DMS79 treated with DMSO at 0.1 percent for 48 hours (cell line): ENCODE results near the gene CD59.
A peak's percentile ranks its signal among the peaks of the same experiment; 100 is the strongest.
"Not testable (repeated sequence)": the region's sequence is repeated elsewhere in the genome, so short reads cannot be mapped to it uniquely, and the experiment has no call there.

ENCODE experiments used
- DNase-seq: peaks from one replicate; lab custom pipeline; 2025; lab: John Stamatoyannopoulos, UW

CD59 gene

DNA sequence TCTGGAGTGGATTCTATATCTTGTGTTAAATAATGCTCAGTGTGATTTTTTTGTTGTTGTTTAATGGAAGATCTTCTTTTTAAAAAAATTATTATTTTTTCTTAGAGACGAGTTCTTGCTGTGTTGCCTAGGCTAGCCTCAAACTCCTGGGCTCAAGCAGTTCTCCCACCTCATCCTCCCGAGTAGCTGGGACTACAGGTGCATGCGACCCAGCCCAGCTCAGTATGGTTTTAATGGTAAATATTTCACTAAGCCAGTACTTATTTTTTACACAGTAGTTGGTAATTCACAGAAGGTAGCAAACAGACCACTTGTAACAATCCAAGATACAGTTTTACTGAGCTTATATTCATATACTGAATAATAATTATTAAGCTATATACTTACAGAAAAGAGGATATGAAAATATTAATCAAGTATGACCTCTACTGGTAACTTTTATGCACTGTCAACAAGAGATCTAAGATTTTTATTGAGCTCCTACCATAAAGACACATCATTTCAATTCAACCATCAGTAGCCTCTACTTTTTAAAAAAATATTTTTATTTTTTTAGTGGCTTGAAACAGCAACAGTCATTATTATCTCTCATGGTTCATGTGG, 6.1 kb upstream of the CD59 start:
- peak; percentile 37 for DNase-seq

DNA sequence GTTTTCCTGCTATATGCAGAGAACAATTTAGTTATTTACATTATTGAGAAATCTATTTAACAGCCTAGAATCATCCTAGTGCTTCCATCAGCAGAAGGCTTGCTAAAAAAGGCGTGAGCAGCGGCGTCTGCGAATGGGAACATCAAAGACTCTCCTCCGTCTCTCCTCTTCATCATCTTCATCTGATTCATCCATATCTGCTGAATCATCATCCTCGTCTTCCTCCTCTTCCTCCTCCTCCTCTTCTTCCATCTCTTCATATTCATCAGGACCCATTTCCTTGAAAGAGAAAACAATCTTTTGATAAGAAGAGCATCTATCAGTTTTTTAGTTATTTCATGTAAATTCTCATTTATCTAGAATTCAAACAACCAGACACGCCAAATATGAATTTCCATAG, 5.6 kb upstream of the CD59 start:
- DNase-seq = no peak

DNA sequence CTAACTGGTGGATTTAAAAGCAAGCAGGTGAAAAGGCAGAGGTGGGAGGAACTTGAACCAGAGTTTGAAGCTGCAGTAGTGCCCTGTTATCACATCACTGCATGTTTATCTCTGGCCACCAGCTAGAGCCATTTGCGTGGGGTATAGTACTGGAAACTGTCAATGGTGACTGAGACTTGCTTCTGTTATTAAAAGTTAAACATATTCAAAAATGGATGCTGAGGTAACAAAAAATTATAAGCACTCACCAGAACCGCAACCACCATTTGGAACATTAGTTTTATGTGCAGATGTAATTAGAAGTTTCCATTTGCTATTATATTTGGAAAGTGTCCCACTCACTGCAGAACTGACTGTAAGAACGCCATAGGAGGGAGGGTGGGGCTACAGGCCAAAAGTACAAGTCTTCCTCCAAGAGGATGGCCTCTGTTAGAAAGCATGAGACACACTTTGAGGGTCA, 1.2 kb upstream of the CD59 start:
- DNase-seq = no peak

DNA sequence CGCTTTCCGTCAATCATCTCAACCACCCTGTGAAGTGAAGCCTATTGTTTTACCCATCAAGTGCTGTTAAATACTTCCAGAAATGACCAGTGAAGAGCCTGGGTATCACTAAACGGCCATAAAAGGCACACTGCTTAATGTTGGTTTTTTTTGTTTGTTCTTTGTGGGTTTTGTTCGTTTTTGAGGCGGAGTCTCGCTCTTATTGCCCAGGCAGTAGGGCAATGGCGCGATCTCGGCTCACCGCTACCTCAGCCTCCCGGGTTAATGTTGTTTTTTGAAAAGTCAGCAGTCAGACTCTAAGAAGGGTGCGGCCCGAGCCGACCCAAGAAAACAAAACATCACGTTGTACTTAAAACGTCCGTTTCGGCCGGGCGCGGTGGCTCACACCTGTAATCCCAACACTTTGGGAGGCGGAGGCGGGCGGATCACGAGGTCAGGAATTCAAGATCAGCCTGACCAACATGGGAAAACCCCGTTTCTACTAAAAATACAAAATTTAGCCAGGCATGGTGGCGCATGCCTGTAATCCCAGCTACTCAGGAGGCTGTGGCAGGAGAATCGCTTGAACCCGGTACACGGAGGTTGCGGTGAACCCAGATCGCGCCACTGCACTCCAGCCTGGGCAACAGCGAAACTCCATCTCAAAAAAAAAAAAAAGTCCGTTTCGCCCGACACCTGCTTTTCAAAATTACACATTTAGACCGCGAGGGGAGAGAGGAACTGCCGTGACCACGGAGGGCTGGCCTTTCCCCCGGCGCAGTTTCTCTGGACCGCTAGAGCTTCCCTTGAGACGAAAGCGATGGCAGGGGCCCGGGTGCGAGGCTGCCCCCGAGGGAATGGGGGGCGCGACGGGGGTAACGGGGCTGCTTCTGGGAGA, 714 bp downstream of the CD59 start:
- peak; percentile 46 for DNase-seq

DNA sequence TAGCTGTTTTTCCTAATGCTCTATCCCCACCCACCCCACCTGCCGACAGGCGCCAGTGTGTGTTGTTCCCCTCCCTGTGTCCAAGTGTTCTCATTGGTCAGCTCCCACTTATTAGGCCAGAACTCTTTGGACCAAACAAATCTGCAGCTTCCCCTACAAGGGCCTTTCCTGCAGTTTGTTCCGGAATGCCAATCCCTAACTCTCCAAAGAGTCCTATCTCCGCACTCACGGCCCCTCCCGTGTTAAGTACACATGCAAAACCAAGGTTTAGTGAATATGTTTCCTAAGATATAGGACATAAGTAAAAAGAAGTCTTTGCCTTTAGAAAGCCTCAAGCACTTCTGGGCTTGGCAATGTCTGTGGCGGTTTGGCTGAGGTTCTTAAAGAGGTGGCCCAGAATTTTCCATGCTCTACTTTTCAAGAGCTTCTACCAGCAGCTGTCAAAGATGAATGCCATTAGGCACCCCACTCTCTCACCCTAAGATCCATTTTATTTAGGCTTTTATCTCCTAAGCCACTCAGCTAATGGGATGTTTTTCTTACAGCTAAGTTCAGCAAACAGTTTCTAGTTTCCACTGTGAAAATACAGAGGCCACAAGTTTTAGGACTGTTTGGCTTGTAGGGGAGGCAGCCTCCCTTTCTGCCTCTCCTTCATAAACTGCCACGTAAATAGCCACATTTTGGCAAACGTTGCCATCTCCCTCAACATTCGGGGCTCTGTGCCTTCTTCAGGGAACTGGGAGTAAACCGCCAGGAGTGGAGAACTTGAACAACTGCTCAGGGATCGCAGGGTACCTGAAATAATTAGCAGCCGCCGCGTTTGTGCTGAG, 1.6 kb downstream of the CD59 start:
- peak; percentile 60 for DNase-seq

DNA sequence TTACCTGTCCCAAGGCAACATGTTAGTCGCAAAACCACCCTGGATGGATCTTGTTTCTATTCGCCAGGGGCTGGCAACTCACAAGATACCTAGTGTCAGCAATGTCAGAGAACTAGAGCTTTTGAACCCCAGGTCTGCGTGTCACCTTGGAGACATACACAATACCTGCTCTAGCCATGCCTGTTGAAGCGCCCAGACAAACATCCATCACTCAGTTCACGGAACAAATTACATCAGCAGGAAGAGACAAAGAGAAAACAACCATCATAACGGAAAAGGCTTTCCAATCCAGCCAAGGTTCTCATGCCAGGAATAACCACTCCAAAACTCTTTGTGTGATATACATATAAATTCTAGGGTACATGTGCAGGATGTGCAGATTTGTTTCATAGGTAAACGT, 2.2 kb downstream of the CD59 start:
- no peak for DNase-seq

DNA sequence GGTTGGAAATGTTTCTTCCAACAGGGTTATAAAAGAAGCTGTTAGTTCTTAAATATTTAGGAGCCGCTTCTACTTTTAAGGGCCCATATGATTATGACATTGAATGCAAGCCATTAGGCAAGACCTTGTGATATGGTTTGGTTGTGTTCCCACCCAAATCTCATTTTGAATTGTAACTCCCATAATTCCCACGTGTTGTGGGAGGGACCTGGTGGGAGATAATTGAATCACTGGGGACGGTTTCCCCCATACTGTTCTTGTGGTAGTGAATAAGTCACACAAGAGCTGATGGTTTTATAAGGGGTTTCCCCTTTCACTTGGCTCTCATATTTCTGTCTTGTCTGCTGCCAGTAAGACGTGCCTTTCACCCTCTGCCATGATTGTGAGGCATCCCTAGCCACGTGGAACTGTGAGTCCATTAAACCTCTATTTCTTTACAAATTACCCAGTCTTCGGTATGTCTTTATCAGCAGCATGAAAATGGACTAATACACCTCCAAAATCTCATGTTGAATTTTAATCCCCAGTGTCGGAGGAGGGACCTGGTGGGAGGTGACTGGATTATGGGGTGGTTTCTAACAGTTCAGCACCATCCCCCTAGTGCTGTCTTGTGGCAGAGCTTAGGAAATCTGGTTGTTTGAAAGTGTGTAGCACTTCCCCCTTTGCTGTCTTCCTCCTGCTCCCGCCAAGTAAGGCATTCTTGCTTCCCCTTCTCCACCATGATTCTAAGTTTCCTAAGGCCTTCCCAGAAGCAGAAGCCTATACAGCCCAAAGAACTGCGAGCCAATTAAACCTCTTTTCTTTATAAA, 4.3 kb downstream of the CD59 start:
- DNase-seq = no peak

DNA sequence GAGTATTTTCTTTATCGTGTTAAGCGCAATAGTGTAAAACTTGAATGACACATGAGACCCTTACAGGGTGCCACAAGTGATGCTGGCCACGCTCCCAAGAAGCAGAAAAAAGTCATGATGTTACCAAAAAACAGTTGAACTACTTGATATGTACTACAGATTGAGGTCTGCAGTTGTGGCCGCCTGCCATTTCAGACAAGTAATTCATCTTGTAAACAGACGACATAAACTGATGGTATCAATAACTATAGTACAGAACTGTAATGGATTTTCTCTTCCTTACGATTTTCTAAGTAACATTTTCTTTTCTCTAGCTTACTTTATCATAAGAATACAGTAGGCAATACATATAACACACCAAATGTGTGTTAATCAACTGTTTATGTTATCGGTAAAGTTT, 5.5 kb downstream of the CD59 start:
- DNase-seq = no peak

DNA sequence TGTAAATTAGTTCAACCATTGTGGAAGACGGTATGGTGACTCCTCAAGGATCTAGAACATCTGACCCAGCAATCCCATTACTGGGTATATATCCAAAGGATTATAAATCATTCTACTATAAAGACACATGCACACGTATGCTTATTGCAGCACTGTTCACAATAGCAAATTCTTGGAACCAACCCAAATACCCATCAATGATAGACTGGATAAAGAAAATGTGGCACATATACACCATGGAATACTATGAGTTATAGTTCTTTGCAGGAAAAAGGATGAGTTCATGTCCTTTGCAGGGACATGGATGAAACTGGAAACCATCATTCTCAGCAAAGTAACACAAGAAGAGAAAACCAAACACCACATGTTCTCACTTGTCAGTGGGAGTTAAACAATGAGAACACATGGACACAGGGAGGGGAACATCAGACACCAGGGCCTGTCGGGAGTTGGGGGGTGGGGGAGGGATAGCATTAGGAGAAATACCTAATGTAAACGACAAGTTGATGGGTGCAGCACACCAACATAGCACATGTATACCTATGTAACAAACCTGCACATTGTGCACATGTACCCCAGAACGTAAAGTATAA, 7.1 kb downstream of the CD59 start:
- not testable (repeated sequence) for DNase-seq

DNA sequence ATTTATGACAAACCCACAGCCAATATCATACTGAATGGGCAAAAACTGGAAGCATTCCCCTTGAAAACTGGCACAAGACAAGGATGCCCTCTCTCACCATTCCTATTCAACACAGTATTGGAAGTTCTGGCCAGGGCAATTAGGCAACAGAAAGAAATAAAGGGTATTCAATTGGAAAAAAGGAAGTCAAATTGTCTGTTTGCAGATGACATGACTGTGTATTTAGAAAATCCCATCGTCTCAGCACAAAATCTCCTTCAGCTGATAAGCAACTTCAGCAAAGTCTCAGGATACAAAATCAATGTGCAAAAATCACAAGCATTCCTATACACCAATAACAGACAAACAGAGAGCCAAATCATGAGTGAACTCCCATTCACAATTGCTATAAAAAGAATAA, 8.7 kb downstream of the CD59 start:
- DNase-seq = not testable (repeated sequence)

DNA sequence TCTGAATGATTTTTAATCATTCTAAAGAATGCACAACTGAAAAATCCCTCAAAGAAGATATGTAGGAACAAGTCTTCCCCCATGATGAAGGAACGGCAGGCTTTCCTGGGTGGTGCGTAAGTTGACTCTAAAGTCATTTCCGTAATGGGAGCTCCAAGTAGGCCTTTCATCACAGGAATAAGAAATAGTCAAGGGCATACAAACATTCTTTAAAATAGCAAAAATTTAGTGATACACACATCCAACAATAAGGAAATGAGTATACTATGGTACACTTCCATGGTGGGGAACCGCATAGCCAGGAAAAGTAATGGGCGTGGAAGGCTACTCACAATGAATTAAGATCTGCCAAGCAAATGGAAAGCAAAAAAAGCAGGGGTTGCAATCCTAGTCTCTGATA, 10.7 kb downstream of the CD59 start:
- no peak for DNase-seq

DNA sequence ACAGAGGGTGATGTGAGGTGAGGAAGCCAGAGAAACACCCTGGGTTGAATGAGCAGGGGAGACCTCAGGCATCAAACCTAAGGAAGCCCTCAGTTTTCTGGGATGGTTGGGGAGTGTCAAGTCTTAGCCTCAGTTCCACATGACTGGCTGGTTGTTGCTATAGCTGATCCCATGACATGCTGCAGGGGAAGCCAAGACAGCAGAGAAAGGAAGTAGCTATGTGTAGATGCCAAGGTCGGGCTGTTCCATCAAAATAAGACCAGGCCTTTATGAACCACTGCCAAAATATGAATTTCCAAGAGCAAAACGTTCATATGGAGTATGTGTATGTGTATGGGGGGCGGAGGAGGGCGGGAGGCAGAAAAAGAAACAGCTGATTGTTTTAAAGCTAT, 11.6 kb downstream of the CD59 start:
- DNase-seq = no peak

DNA sequence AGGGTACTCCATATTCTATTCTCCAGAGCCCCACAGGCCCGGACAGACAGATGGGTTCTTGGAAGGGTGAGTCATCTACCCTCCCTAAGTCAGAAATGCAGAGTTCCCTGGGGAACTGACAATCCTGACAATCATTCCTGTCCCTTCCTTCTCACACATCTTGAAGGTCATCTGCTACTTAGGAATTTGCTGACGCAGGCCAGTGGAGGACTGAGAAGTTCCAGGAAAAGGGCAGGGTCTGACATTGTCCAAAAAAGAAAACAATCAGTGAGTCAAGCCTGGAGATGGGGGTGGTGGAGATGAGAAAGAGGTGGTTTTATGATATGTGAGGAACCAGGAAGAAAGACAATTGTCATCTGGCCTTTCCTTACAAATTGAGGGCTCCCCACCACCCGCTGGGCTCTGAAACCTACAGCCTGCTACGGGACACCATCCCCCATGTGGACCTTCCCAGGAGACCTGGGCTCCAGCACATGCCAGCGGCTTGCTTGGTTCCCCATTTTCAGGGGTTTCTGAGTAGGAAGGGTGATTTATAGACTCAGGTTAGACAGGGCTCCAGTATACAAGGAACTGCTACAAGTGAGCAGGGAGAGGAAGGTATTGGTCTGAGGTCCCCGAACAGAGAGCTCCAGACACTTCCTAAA, 12.9 kb downstream of the CD59 start:
- no peak for DNase-seq

DNA sequence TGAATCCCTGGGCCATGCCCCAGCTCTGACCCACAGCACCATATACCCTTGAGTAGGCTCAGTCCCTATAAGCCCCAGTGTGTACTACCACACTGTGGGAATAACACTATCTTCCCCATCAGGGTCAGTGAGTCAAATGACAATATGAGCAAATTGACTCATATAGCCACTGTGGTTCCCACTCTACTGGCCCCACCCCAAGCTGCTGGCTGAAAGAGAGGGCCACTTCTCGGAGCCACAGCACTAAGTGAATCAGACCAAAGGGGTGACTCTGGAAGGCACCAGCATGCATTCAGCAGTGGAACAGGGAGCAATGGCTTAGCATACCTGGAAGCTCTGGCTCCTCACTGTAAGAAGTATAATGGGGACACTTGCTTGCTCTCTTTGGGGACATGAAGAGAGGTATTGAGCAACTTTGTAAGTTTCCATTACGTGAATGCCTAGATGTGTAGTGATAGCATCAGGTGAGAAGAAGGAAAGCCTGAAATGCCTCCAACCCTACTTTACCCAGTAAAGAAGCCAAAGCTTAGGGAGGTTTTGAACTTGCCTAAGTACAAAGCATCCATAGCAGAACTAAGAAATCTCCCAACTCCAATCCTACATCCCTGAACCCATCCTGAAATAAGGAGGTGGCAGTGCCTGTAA, 13.5 kb downstream of the CD59 start:
- DNase-seq = no peak

DNA sequence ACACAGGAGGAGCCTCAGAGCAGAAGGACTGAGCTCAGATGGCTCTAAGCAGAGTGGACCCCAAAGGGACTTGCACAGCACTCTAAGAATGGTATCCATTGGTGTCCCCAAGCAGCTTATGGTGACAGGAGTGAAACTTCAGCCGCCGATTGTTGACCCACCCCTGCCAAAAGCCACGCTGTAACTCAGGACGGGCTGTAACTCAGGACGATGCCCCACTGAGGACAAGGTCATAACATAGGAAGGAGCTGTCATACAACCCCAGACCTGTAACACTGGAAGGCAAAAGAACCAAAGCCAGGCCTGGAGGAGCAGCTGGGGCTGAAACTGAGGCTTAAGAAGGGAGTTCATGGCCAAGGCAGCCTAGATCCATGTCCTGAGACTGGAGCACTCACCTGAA, 14.2 kb downstream of the CD59 start:
- DNase-seq = no peak

DNA sequence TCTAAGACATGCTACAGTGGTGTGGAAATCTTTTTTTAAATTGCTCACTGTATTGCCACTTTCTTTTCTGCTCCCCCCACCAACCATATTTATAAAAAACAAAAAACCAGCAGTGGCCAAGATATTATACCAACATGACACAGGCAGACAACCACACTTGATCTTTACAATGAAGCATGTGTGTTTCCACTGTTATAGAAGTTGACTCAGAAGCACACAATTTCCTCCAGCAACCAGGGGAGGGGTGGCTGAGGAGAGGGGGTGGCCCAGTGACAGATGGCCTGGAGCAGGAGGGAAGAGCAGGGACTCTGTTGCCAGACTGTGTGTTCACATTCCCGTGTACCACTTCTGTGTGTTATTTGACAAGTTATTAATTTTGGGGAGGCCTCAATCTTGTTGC, 14.8 kb downstream of the CD59 start:
- DNase-seq = no peak

DNA sequence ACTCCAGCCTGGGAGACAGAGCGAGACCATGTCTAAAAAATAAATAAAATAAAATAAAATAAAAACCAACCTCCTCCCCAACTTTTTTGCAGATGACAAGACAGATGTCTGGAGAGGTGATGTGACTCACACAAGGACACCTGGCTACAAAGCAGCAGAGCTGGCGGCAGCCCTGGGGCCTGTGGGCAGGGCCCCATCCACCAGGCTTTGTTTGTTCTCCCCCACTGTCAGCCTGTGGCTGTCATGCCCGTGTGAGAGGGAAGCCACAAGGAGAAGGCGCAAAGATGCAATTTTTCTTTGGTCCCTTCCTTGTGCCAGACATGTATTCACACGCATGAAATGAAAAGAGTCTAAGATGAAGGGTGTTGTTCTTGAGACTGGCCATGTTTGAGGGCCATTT, 16.6 kb downstream of the CD59 start:
- DNase-seq = no peak

DNA sequence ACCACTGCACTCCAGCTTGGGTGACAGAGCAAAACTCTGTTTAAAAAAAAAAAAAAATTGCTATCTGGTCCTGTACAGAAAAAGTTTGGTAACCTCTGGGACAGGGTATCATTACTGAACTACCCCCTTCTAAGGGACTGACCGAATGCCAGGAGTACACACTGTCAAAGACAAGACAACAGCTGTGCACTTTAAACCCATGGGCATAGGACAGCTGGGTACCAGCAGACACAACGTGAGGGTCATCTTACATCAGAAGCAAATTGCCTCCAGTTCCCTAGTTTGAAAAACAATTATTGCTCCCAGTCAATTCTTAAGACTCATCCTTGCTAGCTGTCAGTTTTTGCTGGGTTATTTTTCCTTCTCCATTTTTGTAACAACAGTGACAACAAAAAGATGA, 17.8 kb downstream of the CD59 start:
- DNase-seq = no peak

DNA sequence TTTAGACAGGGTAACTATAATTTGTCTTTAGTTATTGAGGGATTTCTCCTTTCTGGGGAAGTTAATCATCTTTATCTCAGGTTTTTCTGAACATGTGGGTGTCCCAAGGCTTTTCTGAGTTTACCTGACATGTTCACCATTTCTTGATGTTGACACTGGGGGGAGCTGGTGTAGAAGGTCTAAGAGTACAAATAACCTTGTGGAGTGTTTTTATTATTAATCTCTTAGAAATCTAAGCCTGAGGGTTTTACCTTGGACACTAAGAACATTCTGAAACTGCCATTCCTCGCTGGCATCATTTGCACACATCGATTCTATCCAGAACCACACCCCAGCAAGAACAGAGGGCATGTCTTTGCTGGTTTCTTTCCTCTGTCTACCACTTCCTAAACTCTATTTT, 20.0 kb downstream of the CD59 start:
- DNase-seq = no peak

DNA sequence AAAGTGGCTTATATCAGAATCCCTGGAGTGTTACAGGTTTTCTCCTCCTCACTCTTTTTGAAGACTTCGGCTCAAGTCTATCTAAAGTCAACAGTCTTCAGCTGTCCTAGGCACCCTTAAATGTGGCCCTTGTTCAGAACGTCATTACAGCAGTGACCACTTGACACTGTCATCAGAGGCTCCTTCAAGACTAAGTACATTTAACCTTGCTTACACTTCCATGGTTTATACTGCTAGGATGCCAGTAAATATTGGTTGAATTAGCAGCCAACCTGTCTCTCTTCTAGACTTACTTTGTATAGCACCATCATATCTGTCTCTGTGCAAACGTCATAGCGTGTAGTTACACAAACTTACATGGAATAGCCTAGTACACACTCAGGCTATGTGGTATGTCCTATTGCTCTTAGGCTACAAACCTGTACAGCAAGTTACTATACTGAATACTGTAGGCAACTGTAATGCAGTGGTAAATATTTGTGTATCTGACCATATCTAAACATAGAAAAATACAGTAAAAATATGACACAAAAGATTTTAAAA, 22.3 kb downstream of the CD59 start:
- no peak for DNase-seq
